Measurements from ENCODE around the gene MLLT6.

GRCh38 chr17:38721802-38722201, 16.7 kb downstream of the MLLT6 start:
- TF ChIP-seq KDM2A (CRISPR knock-in tag; IDR thresholded peaks at IDR 0.05; ENCODE audit: borderline replicate concordance, low read depth): no peak
- TF ChIP-seq SIN3A (IDR thresholded peaks at IDR 0.05; ENCODE audit: borderline replicate concordance, low read depth, low read length): no peak
- TF ChIP-seq SP1 (IDR thresholded peaks at IDR 0.05): no peak
- no peak for TF ChIP-seq SP1 (CRISPR knock-in tag; IDR thresholded peaks at IDR 0.05)
- TF ChIP-seq ADNP (CRISPR knock-in tag; IDR thresholded peaks at IDR 0.05): no peak
- TF ChIP-seq NFRKB (IDR thresholded peaks at IDR 0.05): no peak
- TF ChIP-seq TFE3 (CRISPR knock-in tag; IDR thresholded peaks at IDR 0.05): no peak
- TF ChIP-seq YY1 (IDR thresholded peaks at IDR 0.05; ENCODE audit: insufficient read depth, insufficient replicate concordance, low read depth, low read length): no peak
- no peak for TF ChIP-seq ARNTL (CRISPR knock-in tag; IDR thresholded peaks at IDR 0.05)
- no peak for TF ChIP-seq CTCF (CRISPR knock-in tag; IDR thresholded peaks at IDR 0.05)
- no peak for TF ChIP-seq FOXJ3 (CRISPR knock-in tag; IDR thresholded peaks at IDR 0.05; ENCODE audit: borderline replicate concordance)
- TF ChIP-seq KLF12 (CRISPR knock-in tag; IDR thresholded peaks at IDR 0.05; ENCODE audit: borderline replicate concordance): no peak
- no peak for TF ChIP-seq POGK (CRISPR knock-in tag; conservative IDR thresholded peaks at IDR 0.05)
- no peak for TF ChIP-seq EZH2 (conservative IDR thresholded peaks at IDR 0.05; ENCODE audit: low read depth, low read length)
- no peak for TF ChIP-seq ZFAT (CRISPR knock-in tag; conservative IDR thresholded peaks at IDR 0.05)

Measured in HepG2 (cell line).